AG09309 (cell line): ENCODE measurements around the gene PPFIA4.

Experiments used
- DNase-seq: peaks from one replicate; pipeline ENCODE4 v3.0.0-alpha.2; 2010; ENCODE audit warnings: low read depth
- H3K4me3 ChIP-seq: 2 replicates; pipeline ENCODE4 v1.5.1; 2011; ENCODE audit warnings: mild to moderate bottlenecking, low read depth, low read length, moderate library complexity; ENCODE audit not compliant: control insufficient read depth
- TF ChIP-seq, protein P1 (sequence below): IDR thresholded peaks from 2 replicates; pipeline ENCODE4 v1.5.1; 2011; ENCODE audit warnings: mild to moderate bottlenecking, low read depth, low read length, inconsistent platforms; ENCODE audit not compliant: insufficient read depth, control insufficient read depth; ENCODE audit errors: missing control alignments

Gene PPFIA4

GRCh38 chr1:203081465-203082230 is 55.4 kb downstream of the PPFIA4 start:
- TF ChIP-seq, protein P1, sequence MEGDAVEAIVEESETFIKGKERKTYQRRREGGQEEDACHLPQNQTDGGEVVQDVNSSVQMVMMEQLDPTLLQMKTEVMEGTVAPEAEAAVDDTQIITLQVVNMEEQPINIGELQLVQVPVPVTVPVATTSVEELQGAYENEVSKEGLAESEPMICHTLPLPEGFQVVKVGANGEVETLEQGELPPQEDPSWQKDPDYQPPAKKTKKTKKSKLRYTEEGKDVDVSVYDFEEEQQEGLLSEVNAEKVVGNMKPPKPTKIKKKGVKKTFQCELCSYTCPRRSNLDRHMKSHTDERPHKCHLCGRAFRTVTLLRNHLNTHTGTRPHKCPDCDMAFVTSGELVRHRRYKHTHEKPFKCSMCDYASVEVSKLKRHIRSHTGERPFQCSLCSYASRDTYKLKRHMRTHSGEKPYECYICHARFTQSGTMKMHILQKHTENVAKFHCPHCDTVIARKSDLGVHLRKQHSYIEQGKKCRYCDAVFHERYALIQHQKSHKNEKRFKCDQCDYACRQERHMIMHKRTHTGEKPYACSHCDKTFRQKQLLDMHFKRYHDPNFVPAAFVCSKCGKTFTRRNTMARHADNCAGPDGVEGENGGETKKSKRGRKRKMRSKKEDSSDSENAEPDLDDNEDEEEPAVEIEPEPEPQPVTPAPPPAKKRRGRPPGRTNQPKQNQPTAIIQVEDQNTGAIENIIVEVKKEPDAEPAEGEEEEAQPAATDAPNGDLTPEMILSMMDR = no peak

DNA sequence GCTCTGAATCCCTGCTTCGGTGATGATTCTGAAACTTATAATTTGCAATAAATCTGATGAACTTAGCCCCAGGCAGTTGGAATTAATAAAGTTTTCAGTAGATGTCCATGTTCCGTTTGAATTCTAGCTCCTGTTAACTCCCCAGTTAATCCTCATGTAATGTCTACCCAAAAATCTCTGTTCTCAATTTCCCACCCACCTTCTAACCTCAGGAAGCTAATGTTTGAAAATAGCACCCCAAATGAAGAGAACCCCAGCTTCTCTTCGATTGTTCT is 55.9 kb downstream of the PPFIA4 start:
- no peak overlapping the region for H3K4me3 ChIP-seq
- no peak for DNase-seq
- TF ChIP-seq, protein P1 = no peak

More at GRCh38 chr1:203081465-203082230, 55.4 kb downstream of the PPFIA4 start:
- DNase-seq = no peak
- no peak overlapping the region for H3K4me3 ChIP-seq

GRCh38 chr1:203082571-203083462 is 56.5 kb downstream of the PPFIA4 start:
- TF ChIP-seq, protein P1 = no peak
- no peak for DNase-seq
- no peak overlapping the region for H3K4me3 ChIP-seq

DNA sequence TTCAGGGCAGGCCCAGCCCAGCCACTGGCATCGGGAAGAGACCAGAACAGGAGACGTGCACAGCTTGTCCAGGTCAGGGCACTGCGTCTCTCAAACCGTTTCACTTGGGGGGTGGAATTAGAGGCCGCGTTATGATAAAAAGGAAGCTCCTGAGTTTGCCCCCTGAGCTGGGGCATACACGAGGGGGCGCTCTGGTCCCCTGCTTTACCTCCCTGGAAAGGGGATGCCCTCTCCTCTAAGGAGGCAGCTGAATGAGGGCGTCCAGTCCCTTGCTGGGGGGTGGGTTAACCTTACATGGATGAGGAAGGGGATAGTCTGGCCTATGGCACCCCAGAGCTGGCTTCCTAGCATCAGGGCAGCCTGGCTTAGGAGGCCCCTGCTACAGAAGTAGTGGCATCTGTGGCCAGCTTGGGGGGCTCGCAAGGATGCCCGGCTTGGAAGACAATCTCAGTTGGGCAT is 57.2 kb downstream of the PPFIA4 start:
- TF ChIP-seq, protein P1 = no peak
- no peak for DNase-seq
- no peak overlapping the region for H3K4me3 ChIP-seq

DNA sequence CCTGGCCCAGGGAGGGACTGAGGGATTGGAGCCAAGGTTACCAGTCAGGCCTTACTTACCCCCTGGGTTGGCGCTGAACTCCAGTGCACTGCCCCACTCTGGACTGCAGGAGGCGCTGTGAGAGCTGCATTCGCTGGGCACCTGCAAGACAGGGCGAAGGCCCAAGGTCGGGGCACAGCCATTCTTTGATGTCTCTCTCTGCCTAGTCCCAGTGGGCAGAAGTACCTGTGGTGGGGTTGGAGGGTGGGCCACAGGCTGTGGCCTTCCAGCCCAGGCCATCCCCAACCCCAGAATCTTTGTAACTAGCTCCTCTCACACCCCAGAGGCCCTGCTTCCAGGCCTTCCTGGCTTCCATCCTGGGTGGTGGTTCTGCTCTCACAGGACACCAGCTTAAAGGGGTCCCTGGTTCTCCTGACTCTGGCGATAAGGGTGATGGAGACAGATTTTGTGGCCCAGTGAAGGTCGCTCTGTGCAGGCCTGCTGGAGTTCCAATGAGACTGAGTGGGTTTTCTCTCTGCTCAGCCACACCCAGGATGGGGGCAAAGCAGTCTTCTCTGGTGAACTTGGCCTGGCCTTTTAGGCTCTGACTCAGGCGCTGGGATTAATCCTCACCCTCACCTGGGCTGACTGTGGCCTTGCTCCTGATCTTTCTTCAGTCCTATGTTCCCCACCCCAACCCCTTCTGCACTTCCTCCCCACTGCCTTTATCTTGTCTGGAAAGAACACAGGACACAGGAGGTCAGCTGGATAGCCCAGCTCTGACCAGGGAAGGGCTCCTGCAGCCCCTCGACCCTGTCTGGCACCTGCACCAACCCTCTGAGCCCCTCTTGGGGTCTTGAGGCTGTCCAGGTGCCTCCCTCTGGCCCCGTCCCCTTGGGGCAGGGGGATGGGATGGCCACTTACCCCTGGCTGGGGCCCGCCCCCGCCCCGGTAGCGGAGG is 58.6 kb downstream of the PPFIA4 start:
- no peak for DNase-seq
- TF ChIP-seq, protein P1 = peak; percentile 48
- H3K4me3 ChIP-seq = no peak overlapping the region

DNA sequence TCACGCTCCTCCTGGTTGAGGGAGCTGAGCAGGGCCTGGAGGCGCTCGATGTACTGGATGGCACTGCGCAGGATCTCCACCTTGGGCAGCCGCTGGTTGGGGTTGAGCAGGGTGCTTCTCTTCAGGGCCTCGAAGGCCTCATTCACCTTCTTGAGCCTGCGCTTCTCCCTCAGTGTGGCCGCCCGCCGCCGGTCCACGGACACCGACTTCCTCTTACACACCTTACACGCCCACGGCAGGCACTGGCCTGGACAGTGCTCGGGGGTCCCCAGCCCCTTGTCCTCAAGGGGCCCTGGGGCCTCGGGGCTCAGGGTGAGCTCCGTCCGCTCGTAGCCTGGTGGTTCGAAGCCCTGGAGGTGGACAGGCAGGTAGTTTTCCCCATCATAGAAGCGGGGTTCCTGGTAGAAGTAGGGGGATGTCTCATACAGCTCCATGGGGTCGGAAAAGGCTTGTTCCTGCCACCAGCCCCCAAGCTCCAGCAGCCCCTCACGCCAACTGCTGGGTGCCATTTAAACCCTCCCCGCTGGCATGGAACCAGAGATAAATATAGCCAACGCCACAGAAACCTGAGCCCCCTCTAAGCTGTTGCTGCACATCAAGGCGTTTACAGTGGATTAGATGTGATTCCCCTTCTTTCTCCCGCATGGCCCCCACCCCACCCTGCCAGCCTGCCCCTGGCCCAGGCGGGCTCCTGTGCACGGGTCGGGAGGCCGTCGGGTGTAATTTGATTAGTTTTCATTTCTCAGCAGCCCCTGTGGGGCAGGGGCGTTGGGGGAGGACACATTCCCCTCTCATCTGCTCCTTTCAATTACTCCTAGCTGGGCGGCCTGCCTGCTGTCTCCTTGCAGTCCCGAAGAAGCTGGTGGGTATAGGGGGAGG is 59.5 kb downstream of the PPFIA4 start, which contains the start of gene MYOG:
MYOG (minus strand) TSS at position 485 of the 879 bp plus-strand sequence; CDS start at position 434, 51 bp downstream.
- DNase-seq = no peak
- TF ChIP-seq, protein P1 = no peak
- H3K4me3 ChIP-seq = no peak within 1 kb of the TSS
